Stimulated activated CD8-positive, alpha-beta memory T cell treated with anti-CD3 and anti-CD28 coated beads, Interleukin-2, amount 100 ng/mL, for 48 hours (primary cell): ENCODE data around the gene AKT1.

Experiments used
- DNase-seq, 2 donors: peaks; one replicate each; pipeline ENCODE4 v3.0.0-alpha.2; 2020; ENCODE audit warnings: low read depth in 2 of 2

The AKT1 gene

DNA sequence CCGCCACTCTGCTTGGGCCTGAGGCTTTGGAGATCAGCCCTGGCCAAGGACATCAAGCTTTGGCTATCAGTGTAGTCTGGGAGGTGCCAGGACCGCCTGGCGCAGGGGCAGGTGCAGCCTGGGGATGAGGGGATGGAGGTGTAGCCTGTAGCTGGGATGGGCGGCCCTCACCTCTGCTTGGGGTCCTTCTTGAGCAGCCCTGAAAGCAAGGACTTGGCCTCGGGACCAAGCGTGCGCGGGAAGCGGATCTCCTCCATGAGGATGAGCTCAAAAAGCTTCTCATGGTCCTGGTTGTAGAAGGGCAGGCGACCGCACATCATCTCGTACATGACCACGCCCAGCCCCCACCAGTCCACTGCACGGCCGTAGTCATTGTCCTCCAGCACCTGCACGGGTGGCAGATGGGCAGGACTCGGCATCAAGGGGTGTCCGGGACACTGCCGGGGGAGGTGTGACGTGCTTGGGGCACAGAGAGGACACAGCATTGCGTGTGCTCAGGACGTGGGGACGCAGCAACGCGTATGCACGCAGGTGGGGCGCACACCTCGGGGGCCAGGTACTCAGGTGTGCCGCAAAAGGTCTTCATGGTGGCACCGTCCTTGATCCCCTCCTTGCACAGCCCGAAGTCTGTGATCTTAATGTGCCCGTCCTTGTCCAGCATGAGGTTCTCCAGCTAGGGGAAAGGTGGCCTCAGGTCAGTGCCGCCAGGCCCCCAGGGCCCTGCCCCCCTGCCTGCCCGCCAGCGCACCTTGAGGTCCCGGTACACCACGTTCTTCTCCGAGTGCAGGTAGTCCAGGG is 22.6 kb downstream of the AKT1 start:
- DNase-seq, result no peak

GRCh38 chr14:104771918-104772706 is 23.4 kb downstream of the AKT1 start:
- no peak for DNase-seq

DNA sequence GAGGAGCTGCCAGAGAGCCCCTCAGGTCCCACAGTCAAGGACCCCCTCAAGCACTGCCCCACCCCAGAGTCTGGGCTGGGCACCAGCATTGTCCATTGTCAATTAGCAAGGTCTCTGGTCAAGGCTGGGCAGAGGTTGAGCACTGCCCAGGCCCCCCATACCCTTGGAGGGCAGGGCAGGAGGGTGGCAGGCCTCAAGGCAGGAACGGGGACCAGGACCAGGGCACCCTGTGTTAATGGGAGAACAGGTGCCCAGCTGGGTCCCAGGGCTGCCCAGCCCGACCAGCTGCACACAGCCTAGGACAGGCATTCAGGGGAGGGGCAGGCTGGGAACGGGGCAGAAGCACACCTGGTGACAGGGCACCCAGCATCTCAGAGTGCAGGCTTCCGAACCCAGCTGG is 24.2 kb downstream of the AKT1 start:
- no peak for DNase-seq

DNA sequence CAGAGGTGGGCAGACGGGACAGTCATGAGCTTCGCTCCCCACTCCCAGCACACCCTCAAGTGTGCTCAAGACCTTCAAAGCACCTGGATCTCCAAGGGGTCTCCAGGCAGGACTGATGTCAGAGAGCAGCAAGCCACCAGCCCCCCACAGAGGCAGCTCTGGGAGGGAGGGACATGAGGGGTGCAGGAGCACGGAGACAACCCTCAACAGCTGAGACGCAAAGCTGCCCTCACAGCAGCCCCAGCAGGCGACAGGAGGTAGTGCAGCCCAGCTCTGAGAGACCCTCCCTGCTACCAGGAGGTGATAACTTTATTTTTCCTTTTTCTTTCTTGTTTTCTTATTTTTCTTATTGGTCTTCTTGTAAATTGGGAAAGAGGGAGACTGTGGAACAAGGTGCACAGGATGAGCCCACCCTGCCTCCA is 24.7 kb downstream of the AKT1 start:
- DNase-seq, result no peak

- no peak for DNase-seq
Observed at GRCh38 chr14:104770072-104770579, 25.4 kb downstream of the AKT1 start.

GRCh38 chr14:104769324-104770071 is 26.1 kb downstream of the AKT1 start:
- no peak for DNase-seq

DNA sequence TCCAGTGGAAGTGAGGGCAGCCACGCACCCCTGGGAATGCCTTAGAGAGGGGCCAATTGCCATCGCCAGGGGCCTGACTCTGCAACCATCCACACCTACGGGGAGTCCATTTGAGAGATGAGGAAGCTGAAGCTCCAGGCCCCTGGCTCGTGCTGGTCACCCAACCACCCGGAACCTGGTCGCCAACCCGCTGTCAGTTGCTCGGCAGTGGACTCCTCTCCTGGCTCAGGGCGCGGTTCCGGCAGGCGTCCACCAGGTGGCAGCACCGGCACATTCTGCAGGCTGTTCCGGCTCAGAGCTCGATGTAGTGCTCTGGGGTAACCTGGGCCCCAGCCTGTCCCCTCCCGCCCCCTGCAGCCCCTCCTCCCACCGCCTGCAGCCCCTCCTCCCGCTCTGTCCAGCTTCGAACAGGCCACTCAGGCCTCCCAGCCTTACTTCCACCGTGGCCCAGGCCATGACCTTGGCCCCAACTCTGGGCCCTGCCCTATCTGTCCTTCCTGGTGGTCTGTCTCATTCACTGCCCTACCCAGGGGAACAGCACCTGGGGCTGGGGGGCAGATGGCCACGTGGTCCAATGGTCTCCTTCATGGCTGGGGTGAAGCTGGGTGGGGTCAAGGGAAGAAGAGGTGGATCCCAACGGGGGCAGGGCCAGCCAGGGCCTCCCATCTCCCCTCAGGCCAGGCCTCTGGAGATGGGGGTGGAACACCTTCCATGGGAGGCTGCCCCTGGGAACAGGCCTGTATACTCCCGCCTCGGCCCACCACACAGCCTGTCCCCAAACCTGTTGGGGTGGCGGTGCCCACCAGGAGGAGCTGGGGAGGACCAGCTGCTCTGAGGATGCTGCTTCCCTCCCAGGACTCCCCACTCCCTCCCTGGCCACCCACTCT is 26.9 kb downstream of the AKT1 start:
- DNase-seq, result peak; percentile 89 to 94

DNA sequence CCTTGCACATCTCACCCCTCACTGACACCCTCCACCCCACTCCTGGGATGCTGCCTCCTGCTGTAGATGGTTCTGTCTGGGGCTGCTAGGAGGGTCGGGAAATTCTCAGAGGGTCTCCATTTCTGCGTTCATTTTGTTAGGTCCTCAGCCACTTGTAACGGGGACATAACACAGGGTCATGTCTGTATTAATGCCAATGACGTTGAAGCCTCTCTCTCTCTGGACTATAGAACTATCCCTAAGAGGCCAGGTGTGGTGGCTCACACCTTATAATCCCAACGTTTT is 28.0 kb downstream of the AKT1 start:
- no peak for DNase-seq

DNA sequence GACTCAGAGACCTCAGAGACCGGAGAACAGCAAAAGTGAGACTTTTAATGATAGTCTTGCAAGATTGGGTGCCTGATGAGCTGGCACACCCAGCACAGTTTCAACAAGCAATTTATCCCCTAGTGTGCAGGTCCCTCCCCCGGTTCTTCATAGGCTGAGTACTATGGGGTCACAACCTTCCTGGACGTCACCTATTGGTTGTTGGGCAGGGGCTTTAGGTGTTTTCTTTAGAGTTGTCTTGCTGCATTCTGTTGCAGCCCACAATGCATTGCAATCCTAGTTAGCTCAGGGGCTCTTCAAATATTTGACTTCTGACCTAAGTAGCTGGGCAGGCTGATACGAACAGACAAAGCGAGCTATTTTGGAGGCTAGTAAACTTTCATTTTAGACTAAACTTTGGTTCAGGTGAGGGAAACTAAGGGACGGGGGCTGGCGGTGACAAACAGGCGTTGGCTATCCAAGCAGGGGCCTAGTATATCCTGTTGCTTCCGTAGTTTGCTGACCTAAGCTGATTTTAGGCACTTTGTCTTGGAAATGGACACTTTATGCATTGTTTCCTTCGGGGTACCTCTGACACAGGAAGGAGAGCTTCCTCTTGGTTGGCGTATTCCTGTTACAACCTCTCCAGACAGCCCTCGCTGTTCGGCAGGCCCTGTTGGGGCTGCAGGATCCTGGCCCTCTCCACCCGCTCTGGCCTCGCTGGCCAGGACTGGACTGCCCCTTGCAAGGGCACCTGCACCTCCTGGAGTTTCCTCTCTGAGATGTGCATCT is 28.5 kb downstream of the AKT1 start:
- no peak for DNase-seq

DNA sequence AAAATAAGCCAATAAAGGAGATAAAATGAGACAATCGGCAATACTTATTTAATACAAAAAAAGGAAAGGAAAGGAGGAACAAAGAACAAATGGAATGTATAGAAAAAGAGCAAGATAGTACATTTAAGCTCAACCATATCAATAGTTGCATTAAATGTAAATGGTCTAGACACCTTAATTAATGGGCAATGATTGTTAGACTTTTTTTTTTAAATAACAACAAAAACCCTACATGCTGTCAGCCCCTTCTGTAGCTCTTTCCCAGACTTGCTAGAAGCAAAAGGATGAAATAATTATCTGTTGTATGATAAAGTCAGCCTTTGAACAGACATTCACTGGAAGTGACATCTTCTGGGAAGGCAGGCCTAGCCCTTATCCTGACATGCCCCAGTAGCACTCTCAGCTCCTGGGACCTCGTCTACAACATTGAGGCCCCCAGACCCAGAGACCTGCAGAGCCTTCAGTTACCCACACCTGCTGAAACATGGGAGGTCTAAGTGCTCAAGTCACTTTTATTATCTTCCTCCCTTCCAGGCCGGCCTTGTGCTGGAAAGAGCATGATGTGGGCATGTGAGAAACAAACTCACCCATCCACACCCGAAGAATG is 29.2 kb downstream of the AKT1 start:
- no peak for DNase-seq

DNA sequence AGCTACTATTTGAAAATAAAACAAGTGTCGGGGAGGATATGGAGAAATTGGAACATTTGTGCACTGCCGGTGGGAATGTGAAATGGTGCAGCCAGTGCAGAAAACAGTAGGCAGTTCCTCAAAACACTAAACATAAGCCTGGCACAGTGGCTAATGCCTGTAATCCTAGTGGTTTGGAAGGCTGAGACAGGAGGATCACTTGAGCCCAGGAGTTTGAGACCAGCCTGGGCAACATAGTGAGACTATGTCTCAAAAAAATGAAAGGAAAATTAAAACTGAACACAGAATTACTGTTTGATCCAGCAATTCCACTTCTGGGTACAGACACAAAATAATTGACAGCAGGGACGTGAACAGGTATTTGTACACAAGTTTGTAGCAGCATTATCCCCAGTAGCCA is 30.0 kb downstream of the AKT1 start:
- no peak for DNase-seq

- no peak for DNase-seq
Observed at GRCh38 chr14:104758981-104759969, 36.3 kb downstream of the AKT1 start.

DNA sequence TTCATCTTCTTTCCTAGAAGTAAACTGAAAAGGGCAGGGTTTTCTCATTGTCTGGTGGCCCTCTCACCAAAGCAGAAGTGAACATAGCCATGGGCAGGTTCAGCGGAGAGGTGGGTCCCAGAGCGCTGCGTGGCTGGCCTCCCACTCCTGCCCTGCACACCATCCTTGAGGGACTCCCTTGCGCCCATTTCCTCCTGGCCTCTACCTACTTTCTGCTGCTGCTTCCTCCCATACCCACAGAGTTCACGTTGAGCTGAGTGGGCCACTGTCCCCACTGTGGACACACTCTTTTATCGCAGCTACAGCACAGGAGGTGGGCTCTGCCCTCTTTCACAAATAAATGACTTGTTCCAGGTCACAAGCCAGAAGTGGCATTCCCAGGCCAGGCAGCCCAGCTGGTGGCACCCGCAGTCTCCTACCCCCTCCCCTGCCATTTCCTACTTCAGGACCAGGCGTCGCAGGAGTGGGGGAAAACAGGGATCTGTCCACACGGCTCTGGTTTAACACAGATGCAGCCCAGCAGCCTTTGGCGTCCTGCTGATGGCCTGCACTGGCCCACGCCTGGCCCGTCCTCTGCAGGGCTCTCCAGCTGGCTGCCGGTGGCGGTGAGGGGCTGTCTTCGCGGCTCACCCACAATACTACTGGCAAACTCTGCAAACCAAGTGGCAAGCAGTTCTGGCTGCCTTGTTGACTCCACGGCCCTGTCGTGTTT is 37.7 kb downstream of the AKT1 start:
- no peak for DNase-seq

DNA sequence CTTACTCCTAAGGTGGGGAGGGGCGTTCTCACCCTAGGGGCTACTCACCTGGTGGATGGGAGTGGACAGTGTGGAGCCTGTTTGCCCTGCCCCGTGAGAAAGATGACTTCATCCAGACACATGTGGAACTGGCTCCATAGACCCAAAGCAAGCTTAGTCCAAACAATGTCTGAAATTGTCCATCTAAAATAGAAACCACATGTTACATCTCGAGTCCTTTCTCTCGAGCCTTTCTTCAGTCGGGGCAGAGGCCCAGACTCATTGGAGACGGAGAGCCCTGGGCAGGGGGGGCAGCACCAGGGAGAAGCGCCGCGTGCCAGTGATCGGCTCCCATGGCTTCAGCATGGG is 38.3 kb downstream of the AKT1 start:
- DNase-seq, result no peak

DNA sequence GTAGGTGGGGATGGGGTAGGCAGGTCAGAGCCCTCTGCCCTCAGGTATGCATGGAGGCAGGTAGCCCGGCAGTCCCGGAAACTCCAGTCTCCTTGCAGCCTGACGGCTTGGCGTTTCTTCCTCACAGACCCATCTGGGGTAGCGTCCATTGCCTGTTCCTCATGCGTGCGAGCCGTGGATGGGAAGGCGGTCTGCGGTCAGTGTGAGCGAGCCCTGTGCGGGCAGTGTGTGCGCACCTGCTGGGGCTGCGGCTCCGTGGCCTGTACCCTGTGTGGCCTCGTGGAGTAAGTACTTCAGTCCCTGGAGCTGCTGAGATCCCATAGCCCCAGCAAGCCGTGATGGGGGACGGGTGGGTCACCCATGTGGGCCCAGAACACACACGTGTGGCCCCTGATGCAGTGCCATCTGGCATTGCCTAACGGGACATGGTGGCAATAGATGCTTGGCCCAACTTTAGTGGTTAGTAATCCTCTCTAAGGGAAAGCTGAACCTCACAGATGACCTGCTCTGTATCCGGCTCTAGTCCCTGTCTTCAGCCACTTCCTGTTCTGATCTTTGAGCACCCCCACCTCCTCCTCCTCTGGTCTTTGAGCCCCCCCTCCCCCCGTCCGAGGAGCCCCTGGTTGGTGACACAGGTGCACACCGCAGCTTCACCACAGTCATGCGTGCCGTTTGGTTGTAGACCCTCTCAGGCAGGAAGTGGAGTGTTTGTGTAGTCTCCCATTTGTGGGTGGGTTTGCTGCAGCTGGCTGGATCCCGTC is 38.9 kb downstream of the AKT1 start:
- DNase-seq, result no peak

DNA sequence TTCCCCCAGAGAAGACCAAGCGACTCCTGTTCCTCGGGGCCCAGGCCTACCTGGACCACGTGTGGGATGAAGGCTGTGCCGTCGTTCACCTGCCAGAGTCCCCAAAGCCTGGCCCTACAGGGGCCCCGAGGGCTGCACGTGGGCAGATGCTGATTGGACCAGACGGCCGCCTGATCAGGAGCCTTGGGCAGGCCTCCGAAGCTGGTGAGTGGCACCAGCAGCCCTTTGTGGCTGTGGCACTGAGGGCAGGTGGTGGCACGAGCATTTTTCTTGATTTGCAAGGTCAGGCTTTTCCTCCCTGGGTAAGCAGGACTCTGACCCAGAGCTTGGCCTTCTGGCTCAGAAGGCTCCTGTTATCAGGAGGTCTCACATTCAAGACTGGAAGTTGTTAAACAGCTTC is 39.9 kb downstream of the AKT1 start:
- DNase-seq, result no peak

DNA sequence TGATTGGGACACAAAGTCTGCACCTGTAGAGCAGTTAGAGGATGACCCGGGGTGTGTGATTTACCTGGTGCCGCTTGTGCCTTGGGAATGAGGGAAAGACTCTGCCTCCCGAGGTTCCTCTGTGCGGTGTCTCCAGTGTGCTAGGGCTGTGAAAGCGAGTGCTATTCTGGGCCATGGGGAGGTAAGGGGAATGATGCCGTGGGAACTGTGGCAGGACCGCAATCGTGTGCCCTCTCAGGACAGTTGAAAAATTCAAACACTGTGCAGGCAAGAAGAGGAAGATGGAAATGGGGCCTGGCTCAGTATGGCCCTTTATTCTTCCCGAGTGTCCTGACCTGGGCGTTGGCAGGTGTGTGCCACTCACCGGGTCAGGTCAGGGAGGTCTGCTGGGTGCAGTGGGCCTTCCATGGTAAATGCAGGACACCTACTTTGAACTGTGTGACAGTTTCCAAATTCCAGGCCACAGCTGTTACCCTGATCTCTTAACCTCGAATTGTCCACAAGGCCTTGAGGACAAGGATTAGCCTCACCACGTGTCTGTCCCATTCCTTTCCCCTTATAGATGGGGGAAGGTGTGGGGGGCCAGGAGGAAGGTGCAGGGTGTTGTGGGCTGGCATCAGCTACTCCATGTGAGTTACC is 41.2 kb downstream of the AKT1 start:
- no peak for DNase-seq
